Peyer's patch (tissue), 4 donors: ENCODE measurements around the gene FGF6. TPM values are rescaled to one million over a fixed set of nuclear protein-coding genes. Genes with fewer than 3 reads are reported as not detected.
A peak's percentile ranks its signal among the peaks of the same experiment; 100 is the strongest.

Experiments
- DNase-seq, 3 donors: peaks; one replicate each; pipeline ENCODE4 v3.0.0-alpha.2; 2017 to 2019
- H3K27ac ChIP-seq, 4 donors: fragments of 200-600 bp; sonication (generic); one replicate each; pipeline ENCODE4 v1.5.1; 2016 to 2019
- H3K27me3 ChIP-seq, 2 donors: fragments of 200-600 bp; sonication (generic); one replicate each; pipeline ENCODE4 v1.5.1; 2019
- H3K36me3 ChIP-seq, 3 donors: fragments of 200-600 bp; sonication (generic); one replicate each; pipeline ENCODE4 v1.5.1; 2016 to 2019
- H3K4me1 ChIP-seq, 4 donors: fragments of 200-600 bp; sonication (generic); one replicate each; pipeline ENCODE4 v1.5.1; 2016 to 2019
- H3K4me3 ChIP-seq, 4 donors: fragments of 200-600 bp; sonication (generic); 1 replicate in 3 of 4; 2 replicates in 1 of 4; pipeline ENCODE4 v1.5.1; 2016 to 2019; ENCODE audit warnings: mild to moderate bottlenecking in 1 of 4
- H3K9me3 ChIP-seq, 4 donors: fragments of 200-600 bp; sonication (generic); one replicate each; pipeline ENCODE4 v1.5.1; 2016 to 2019; ENCODE audit warnings: mild to moderate bottlenecking in 1 of 4
- POLR2A ChIP-seq, 2 donors: fragments of 450-650 bp; IDR thresholded peaks; one replicate each; pipeline ENCODE4 v1.5.1; 2017; ENCODE audit warnings: antibody characterized with exemption in 2 of 2, mild to moderate bottlenecking in 2 of 2, moderate library complexity in 2 of 2
- total RNA-seq, 4 donors: library from RNA; depleted of rRNA; stranded (reverse); fragments of >200 nt; gene quantifications; one replicate each; pipeline ENCODE4 v1.1.0, GENCODE V29; 2016
- TF ChIP-seq, protein P1 (sequence below), 6 experiments: fragments of 450-650 bp in 4 of 6; fragments of 200-600 bp in 2 of 6; sonication (generic) in 1 of 6; IDR thresholded peaks; one replicate each; pipeline ENCODE4 v1.5.1; 2017 to 2019; ENCODE audit warnings: antibody characterized with exemption in 6 of 6, mild to moderate bottlenecking in 3 of 6, moderate library complexity in 1 of 6

Gene FGF6
- total RNA-seq, 4 donors from 2014 or later = not detected

DNA sequence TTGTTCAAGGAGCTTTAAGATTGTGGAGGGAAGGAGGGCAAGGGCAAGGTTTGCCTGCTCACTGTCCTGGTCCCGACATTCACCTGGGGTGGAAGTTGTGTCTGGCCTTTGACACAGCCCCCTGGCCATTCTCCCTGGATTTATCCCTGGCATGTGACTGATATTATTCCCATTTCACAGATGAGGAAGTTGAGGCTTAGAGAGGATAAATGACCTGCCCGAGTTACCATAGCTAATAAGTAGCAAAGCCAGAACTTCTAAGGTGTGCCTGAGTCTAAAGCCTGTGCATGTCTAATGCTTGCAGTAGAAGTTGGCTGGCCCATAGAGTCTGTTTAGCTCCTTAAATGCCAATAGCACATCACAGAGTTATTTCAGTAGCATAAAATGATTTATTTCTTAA, 720 bp upstream of the FGF6 start:
- DNase-seq = no peak
- Histone ChIP-seq H3K4me3 (no peak overlapping the region), H3K36me3 (no peaks in the 10 kb centered on the region), H3K27ac (no peak overlapping the region), H3K27me3 (no peaks in the 10 kb centered on the region), H3K9me3 (no peaks in the 10 kb centered on the region), H3K4me1 (peaks cover 0 to 4% (median 0%) of the 10 kb centered on the region in 4 donors)
- TF ChIP-seq, protein P1, sequence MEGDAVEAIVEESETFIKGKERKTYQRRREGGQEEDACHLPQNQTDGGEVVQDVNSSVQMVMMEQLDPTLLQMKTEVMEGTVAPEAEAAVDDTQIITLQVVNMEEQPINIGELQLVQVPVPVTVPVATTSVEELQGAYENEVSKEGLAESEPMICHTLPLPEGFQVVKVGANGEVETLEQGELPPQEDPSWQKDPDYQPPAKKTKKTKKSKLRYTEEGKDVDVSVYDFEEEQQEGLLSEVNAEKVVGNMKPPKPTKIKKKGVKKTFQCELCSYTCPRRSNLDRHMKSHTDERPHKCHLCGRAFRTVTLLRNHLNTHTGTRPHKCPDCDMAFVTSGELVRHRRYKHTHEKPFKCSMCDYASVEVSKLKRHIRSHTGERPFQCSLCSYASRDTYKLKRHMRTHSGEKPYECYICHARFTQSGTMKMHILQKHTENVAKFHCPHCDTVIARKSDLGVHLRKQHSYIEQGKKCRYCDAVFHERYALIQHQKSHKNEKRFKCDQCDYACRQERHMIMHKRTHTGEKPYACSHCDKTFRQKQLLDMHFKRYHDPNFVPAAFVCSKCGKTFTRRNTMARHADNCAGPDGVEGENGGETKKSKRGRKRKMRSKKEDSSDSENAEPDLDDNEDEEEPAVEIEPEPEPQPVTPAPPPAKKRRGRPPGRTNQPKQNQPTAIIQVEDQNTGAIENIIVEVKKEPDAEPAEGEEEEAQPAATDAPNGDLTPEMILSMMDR (IDR thresholded peaks at IDR 0.05) = no peak
- no peak for TF ChIP-seq POLR2A (IDR thresholded peaks at IDR 0.05)

DNA sequence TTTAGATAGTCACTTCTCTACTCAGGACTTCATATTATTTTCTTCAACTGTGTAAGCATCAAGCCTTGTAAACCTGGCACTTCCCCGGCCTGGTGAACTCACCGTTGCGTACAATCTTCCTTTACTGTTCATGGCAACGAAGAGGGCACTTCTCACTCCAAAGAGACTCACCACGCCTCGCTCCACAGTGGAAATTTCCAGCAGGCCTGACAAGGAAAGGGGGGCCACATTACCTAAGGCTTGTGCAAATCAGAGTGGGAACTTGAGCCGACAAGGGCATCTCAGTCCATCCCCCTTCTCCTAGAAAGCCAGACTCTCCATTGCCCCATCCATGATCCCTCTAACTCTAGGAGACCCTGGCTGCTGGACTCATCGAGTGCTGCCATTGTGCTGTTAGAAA, 1.6 kb downstream of the FGF6 start:
- no peak for TF ChIP-seq POLR2A (IDR thresholded peaks at IDR 0.05)
- TF ChIP-seq, protein P1 (IDR thresholded peaks at IDR 0.05) = no peak
- H3K9me3 ChIP-seq = no peaks in the 10 kb centered on the region
- H3K36me3 ChIP-seq = no peaks in the 10 kb centered on the region
- H3K4me3 ChIP-seq = no peak overlapping the region
- peak in 1 of 3 donors; percentile 26 for DNase-seq
- H3K4me1 ChIP-seq = peaks cover 0 to 7% (median 0%) of the 10 kb centered on the region in 4 donors
- no peak overlapping the region for H3K27ac ChIP-seq
- H3K27me3 ChIP-seq = no peaks in the 10 kb centered on the region

DNA sequence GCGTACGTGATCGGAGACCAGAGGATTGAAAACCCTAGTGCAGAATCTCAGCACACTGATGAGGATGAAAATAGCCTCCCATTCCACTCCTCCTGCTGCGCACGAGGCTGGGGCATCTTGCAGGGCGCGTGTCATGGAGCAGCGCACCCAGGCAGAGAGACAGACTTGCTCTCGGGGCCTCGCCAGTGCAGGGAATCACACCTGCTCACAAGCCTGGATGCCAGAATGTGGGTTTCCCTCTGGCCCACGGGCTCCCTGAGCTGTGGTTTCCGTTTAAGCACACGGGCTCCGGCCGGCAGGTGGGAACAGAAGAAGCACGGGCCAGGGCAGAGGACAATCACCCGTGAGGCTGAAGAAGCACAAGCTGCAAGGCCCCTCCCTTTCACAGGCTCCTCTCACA, 2.0 kb downstream of the FGF6 start:
- Histone ChIP-seq H3K4me1 (peaks cover 0 to 7% (median 0%) of the 10 kb centered on the region in 4 donors), H3K36me3 (no peaks in the 10 kb centered on the region), H3K27me3 (no peaks in the 10 kb centered on the region), H3K4me3 (no peak overlapping the region), H3K27ac (no peak overlapping the region), H3K9me3 (no peaks in the 10 kb centered on the region)
- TF ChIP-seq, protein P1 (IDR thresholded peaks at IDR 0.05) = no peak
- TF ChIP-seq POLR2A (IDR thresholded peaks at IDR 0.05) = no peak
- DNase-seq = peak in 1 of 3 donors; percentile 31

DNA sequence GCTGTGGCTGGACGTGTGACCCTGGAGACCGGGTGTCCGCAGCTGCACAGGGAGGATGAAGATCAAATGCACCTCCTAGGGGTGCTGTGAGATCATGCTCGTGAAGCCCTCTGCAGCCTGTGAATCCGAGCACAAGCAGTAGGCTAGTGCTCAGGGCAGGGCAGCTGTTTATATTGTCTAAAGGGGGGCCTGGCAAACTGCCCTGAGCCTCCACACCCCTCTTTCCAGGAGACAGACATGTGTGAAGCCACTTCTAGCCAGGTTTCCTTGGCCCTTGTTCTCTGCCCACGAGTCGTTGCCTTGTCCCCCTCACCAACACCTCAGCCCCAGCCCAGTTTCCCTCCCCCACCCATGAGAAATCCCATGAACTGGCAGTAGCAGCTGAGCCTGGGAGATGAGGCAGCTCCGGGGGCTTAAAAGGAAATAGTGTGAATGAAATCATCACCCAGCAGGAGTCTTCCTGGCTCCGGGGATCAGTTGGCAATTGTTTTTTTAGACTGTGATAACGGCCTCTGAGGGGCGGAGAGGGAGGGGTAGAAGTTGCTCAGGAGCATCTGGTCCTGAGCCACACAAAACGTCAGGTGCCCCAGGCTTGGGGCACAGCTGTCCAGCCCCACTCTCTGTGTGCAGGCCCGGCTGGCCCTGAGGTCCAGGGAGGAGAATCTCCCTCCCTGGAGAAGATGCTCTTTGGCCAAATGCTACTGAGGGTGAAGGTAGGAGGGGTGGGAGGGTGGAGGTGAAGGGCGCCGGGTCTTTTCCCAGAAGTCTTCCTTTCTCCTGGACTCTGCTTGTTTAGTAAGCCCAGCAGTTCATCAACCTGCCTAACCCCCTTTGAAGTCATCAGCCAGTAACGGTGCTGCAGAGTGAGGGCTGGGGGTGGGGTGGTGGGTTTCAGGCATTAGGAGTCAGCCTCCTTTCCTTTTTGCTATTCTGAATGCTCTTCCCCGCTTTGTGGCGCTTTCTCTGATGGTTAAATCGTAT, 4.0 kb downstream of the FGF6 start:
- TF ChIP-seq, protein P1 (IDR thresholded peaks at IDR 0.05) = no peak
- no peak for TF ChIP-seq POLR2A (IDR thresholded peaks at IDR 0.05)
- Histone ChIP-seq H3K27ac (no peak overlapping the region), H3K9me3 (no peaks in the 10 kb centered on the region), H3K27me3 (no peaks in the 10 kb centered on the region), H3K4me3 (no peak overlapping the region), H3K36me3 (no peaks in the 10 kb centered on the region), H3K4me1 (peaks cover 0 to 7% (median 0%) of the 10 kb centered on the region in 4 donors)
- peak in 1 of 3 donors; percentile 28 for DNase-seq

DNA sequence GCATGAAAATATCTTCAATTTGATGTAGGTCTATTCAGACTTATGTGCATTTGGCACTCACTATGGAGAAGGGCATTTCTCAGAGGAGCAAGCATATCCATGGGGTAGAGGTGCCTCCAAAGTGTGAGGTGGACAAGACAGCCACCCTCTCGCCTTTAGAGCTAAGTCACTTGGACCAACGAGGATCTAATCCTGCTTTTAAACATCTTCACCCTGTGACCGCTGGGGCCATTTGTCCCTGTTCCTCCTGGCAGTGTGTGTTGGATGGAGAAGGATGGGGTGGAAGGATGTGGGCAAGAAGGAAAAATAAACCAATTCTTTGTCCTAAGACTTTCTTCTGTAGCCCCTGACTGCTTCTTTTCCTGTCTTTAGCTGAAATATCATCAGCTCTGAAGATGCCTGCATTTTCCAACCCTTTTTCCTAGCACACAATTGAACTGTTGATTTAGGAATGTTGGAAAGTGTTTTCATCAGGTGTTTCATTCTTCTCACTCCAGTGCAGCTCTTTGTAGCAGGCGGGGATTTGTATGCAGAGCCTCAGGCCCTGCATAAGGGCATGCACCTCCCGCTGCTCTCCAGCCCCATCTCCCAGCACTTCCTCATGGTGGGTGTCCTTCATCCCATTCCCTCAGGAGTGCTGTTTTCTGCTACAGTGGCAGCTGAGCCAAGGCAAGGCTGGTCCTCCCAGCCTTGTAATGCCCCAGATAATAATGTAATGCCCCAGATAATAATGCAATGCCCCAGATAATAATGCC, 5.3 kb downstream of the FGF6 start:
- no peak for DNase-seq

More for the DNA sequence above, 5.3 kb downstream of the FGF6 start:
- no peak for TF ChIP-seq POLR2A (IDR thresholded peaks at IDR 0.05)
- TF ChIP-seq, protein P1 (IDR thresholded peaks at IDR 0.05) = no peak
- Histone ChIP-seq H3K36me3 (no peaks in the 10 kb centered on the region), H3K9me3 (no peaks in the 10 kb centered on the region), H3K27me3 (no peaks in the 10 kb centered on the region), H3K4me1 (peaks cover 0 to 7% (median 0%) of the 10 kb centered on the region in 4 donors), H3K4me3 (no peak overlapping the region), H3K27ac (no peak overlapping the region)
